Body of pancreas (tissue), 4 donors: Measurements from ENCODE around the gene EPN2. TPM values are rescaled to one million over a fixed set of nuclear protein-coding genes. Genes with fewer than 3 reads are reported as not detected.

Experiments used
- ATAC-seq: fragments of 150-250 bp; one replicate; pipeline ENCODE4 v1.9.1; 2016
- DNase-seq, 4 donors: peaks; one replicate each; pipeline ENCODE4 v3.0.0-alpha.2; 2019
- H3K27ac ChIP-seq, 4 donors: fragments of 200-600 bp; sonication (generic); 1 replicate in 3 of 4; 2 replicates in 1 of 4; pipeline versions ENCODE4 v1.5.1 to v1.6.1; 2016 to 2019; ENCODE audit warnings: mild to moderate bottlenecking in 1 of 4, mixed read lengths in 1 of 4, moderate library complexity in 1 of 4
- H3K27me3 ChIP-seq, 2 donors: fragments of 200-600 bp; sonication (generic); one replicate each; pipeline ENCODE4 v1.6.0; 2016; ENCODE audit warnings: mild to moderate bottlenecking in 1 of 2
- H3K36me3 ChIP-seq, 2 donors: fragments of 200-600 bp; sonication (generic); replicated peaks in 1 of 2; 2 replicates each; pipeline ENCODE4 v1.5.1; 2016; ENCODE audit warnings: low read depth in 2 of 2; ENCODE audit not compliant: insufficient read depth in 1 of 2
- H3K4me1 ChIP-seq: fragments of 200-600 bp; sonication (generic); one replicate; pipeline ENCODE4 v1.6.0; 2016
- H3K4me3 ChIP-seq, 2 donors: fragments of 200-600 bp; sonication (generic); 1 replicate in 1 of 2; 2 replicates in 1 of 2; pipeline ENCODE4 v1.5.1; 2016 to 2019
- H3K9me3 ChIP-seq, 3 donors: fragments of 200-600 bp; sonication (generic); 1 replicate in 2 of 3; 2 replicates in 1 of 3; pipeline ENCODE4 v1.5.1; 2016
- POLR2A ChIP-seq, 3 donors: fragments of 450-650 bp; IDR thresholded peaks; one replicate each; pipeline ENCODE4 v1.6.1; 2016; ENCODE audit warnings: antibody characterized with exemption in 3 of 3, mild to moderate bottlenecking in 2 of 3
- WGBS, 2 donors: methylation state at CpG; one replicate each; pipeline ENCODE4 v1.1.5; 2017; 5-methylcytosine and 5-hydroxymethylcytosine counted together
- intact Hi-C: fragments of 100-400 bp; cut with DNase I; formaldehyde crosslinking; loops from one replicate; pipeline ENCODE4 v1.15.1; 2023
- total RNA-seq, 2 donors: library from RNA; depleted of rRNA; stranded (reverse); fragments of >200 nt; gene quantifications; one replicate each; pipeline ENCODE4 v1.1.0, GENCODE V29; 2016
- TF ChIP-seq, protein P1 (sequence below), 7 experiments: fragments of 450-650 bp in 4 of 7; fragments of 200-600 bp in 3 of 7; sonication (generic) in 3 of 7; IDR thresholded peaks; one replicate each; pipeline ENCODE4 v1.5.1; 2016 to 2019; ENCODE audit warnings: antibody characterized with exemption in 7 of 7

EPN2 gene
- total RNA-seq, 2 donors from 2014 or later: 32.7 to 46.5 TPM

DNA sequence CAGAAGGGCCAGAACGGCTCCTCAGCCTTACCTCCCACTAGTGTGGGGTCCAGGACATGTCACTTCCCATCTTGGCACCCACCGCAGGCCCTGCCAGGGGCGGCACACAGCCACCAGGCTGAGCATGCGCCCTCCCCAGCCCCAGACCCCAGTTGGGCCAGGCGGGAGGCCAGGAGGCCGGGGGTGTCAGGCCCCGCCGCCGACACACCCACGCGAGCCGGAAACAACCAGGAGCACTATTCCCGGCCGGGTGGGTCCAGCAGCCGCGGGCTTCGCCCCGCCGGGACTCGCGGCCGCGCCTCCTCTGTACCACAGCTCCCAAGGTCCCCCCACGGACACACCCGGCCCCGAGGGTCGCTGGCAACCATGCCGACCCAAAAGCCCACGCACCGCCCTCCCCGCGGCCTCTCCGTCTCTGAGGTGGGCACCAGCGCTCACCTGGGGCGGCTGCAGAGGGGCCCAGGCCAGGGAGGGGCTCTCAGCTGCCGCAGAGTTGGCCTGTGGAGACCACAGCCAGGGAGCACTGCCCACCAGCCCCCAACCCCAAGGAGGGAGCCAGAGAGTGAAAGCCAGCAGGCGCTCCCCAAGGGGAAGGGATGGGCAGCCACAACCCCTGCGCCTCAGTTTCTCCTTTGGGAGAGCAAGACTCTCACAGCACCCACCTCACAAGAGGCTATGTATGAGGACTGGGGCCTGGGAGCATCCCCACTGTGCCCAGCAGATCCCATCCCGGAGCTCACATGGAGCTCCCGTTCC, 107.3 kb downstream of the EPN2 start:
- no peaks in the 10 kb centered on the region for H3K4me1 ChIP-seq
- 90 to 96% methylated on average over 12 to 28 of the region's 40 CpGs for WGBS, 2 donors
- no peak overlapping the region for H3K27ac ChIP-seq
- TF ChIP-seq, protein P1, sequence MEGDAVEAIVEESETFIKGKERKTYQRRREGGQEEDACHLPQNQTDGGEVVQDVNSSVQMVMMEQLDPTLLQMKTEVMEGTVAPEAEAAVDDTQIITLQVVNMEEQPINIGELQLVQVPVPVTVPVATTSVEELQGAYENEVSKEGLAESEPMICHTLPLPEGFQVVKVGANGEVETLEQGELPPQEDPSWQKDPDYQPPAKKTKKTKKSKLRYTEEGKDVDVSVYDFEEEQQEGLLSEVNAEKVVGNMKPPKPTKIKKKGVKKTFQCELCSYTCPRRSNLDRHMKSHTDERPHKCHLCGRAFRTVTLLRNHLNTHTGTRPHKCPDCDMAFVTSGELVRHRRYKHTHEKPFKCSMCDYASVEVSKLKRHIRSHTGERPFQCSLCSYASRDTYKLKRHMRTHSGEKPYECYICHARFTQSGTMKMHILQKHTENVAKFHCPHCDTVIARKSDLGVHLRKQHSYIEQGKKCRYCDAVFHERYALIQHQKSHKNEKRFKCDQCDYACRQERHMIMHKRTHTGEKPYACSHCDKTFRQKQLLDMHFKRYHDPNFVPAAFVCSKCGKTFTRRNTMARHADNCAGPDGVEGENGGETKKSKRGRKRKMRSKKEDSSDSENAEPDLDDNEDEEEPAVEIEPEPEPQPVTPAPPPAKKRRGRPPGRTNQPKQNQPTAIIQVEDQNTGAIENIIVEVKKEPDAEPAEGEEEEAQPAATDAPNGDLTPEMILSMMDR (IDR thresholded peaks at IDR 0.05): no peak
- no peak for TF ChIP-seq POLR2A (IDR thresholded peaks at IDR 0.05)
- H3K4me3 ChIP-seq: no peak overlapping the region
- no peaks in the 10 kb centered on the region for H3K27me3 ChIP-seq
- ATAC-seq (no peak), DNase-seq (peak in 1 of 4 donors; percentile 6)
- H3K9me3 ChIP-seq: no peaks in the 10 kb centered on the region
- H3K36me3 ChIP-seq: no peaks in the 10 kb centered on the region
- intact Hi-C loops: loop anchor here (10.0 kb wide), 1 partner anchor 430 kb away; no protein-coding TSS in a partner anchor

- Histone ChIP-seq H3K4me1 (no peaks in the 10 kb centered on the region), H3K9me3 (no peaks in the 10 kb centered on the region), H3K27ac (no peak overlapping the region), H3K27me3 (no peaks in the 10 kb centered on the region), H3K36me3 (no peaks in the 10 kb centered on the region), H3K4me3 (no peak overlapping the region)
- TF ChIP-seq, protein P1 (IDR thresholded peaks at IDR 0.05): no peak
- no peak for TF ChIP-seq POLR2A (IDR thresholded peaks at IDR 0.05)
- WGBS, 2 donors: 76 to 86% methylated on average over 7 of the region's 7 CpGs
- ATAC-seq (no peak), DNase-seq (no peak)
- intact Hi-C loops: loop anchor here (10.0 kb wide), 1 partner anchor 430 kb away; no protein-coding TSS in a partner anchor
Measured at GRCh38 chr17:19345067-19345460, 107.9 kb downstream of the EPN2 start.

DNA sequence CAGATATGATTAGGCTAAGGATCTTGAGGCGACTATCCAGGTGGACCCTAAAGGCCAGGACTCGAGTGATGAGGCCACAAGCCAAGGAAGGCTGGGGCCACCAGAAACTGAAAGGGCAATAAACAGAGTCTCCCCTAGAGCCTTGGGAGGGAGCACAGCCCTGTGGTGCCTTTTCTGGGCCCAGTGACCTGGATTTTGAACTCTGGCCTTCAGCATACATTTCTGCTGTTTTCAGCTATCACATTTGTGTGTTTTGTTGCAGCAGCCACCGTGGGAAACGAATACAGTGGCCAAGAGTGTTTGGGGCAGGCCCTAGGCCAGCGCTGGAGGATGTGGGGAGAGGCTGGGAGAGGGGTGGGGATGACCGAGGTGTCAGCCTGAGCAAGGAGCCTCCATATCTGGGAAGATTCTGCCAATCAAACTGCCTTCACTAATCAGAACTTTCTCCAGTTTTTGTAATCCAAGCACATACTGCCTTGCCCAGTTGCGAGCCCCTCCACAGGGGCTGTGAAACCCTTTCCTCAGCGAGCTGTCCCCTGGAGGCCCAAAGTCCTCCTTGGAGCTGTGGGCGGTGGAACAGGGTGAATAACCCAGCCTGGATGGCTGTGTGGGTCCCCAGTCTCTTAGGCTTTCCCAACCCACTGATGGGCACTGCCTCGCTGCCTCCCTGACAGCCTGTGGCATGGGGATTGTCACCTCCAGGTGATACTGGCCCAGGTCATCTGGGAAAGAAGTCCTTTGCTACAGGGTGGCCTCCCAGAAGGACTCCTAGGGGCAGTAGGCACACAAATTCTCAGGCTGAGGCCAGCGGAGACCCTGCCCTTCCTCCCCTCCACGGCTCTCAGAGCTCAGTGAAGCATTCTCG, 108.6 kb downstream of the EPN2 start:
- Histone ChIP-seq H3K27me3 (no peaks in the 10 kb centered on the region), H3K4me3 (no peak overlapping the region), H3K36me3 (no peaks in the 10 kb centered on the region), H3K27ac (peak overlapping the region in 3 of 4 donors; percentile 15 to 34 (median 30)), H3K4me1 (no peaks in the 10 kb centered on the region), H3K9me3 (no peaks in the 10 kb centered on the region)
- ATAC-seq (no peak), DNase-seq (peak in 1 of 4 donors; percentile 9)
- intact Hi-C loops: loop anchor here (10.0 kb wide), 1 partner anchor 429 kb away; no protein-coding TSS in a partner anchor
- TF ChIP-seq, protein P1 (IDR thresholded peaks at IDR 0.05): no peak
- no peak for TF ChIP-seq POLR2A (IDR thresholded peaks at IDR 0.05)
- WGBS, 2 donors: 75 to 80% methylated on average over 12 to 13 of the region's 13 CpGs

GRCh38 chr17:19346351-19347255, 109.4 kb downstream of the EPN2 start:
- H3K27ac ChIP-seq: peak overlapping the region in 3 of 4 donors; percentile 15 to 34 (median 30)
- TF ChIP-seq POLR2A (IDR thresholded peaks at IDR 0.05): no peak
- TF ChIP-seq, protein P1 (IDR thresholded peaks at IDR 0.05): no peak
- DNase-seq (peak in 2 of 4 donors; percentile 10 to 48), ATAC-seq (peak; percentile 49)
- no peaks in the 10 kb centered on the region for H3K27me3 ChIP-seq
- no peak overlapping the region for H3K4me3 ChIP-seq
- no peaks in the 10 kb centered on the region for H3K36me3 ChIP-seq
- intact Hi-C loops: loop anchor here (10.0 kb wide), 1 partner anchor 428 kb away; no protein-coding TSS in a partner anchor
- H3K4me1 ChIP-seq: no peaks in the 10 kb centered on the region
- WGBS, 2 donors: 72 to 85% methylated on average over 15 to 19 of the region's 19 CpGs
- H3K9me3 ChIP-seq: no peaks in the 10 kb centered on the region
